Nucleus accumbens (tissue), 56 donors: ENCODE data around the gene AUP1.

Experiments used
- DNase-seq, 56 donors: peaks; one replicate each; lab custom pipeline; 2025; lab: John Stamatoyannopoulos, UW

The AUP1 gene

DNA sequence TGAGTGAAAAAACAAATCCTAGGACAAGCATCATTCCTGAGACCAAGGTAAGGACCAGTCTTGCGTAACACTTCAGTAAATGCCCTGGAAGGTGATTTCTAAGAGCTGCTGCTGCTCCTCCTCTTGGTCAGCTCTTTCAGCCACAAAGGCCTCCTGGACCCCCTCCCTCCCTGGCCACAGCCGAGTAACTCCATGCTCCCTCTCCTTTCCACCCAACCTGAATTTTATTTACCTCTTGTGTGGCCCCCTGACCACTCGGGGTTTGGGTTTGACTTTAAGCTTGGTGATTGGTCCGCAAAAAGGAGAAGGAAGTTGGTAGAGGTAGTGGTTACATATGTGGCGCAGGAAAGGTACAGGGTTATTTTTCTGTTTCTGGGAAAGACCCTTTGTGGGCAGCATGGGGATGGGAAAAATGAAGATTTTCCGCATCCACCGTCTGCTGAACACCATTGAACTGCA lies 9.4 kb upstream of the AUP1 start:
- DNase-seq: no peak

DNA sequence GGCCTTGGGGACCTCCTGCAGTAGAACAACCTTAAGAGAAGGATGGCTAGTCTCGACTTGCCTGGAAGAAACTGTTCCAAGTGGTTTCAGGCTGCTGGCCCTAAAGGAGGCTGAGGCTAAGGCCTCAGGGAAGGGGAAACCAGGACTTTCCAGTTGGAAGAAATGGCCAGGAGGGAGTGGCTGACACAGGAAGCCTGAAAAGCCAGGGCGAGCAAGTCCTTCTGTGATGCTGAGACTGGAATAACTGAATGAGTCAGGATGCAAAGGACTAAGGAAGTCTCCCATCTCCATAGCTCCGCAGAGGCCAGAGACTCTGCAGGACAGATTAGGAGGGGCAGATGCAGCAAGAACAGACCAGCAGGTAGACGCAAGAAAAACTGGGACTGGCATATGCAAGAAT lies 7.6 kb upstream of the AUP1 start:
- no peak for DNase-seq

DNA sequence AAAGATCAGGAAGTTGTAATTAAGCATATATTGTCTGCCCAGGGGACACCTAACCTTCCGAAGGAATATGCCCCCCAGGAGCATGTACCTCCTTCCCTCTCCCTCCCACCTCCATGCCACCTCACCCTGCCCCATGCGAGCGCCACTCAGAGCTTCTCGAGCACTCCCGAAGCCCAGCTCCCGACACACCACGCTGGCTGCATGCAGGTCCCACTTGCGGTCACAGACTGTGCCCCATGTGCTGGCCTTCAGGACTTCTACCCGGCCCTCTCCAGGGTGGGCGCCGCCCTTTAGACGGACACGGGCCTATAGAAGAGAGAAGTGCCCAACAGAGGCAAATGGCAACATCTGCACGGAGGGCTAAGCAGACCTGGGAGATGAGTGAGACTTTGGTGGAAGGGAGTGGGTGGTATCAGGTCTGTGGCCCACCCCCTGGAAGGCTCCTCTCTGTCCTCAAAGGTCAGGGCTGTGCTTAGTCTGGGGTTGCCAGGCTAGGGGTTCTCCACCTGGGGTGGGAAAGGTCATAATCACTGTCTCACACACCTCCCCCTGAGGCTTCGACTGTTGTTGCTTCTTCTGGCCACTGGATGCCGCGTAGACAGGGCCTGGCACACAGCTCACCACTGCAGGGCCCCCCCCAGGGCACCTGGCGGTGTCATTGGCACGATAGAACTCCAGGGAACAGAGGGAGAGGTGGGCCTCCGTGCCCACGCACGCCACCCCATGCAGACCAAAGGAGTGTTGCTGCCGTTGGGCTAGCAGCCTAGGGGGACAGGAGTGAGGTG lies 6.9 kb upstream of the AUP1 start:
- DNase-seq: no peak

GRCh38 chr2:74535440-74535965 lies 6.0 kb upstream of the AUP1 start:
- DNase-seq: no peak

GRCh38 chr2:74534411-74534810 lies 4.9 kb upstream of the AUP1 start:
- no peak for DNase-seq

GRCh38 chr2:74533464-74533863 lies 4.0 kb upstream of the AUP1 start:
- DNase-seq: no peak

- no peak for DNase-seq
Measured at GRCh38 chr2:74532222-74532621, 2.7 kb upstream of the AUP1 start.

GRCh38 chr2:74531666-74532065 lies 2.2 kb upstream of the AUP1 start:
- DNase-seq: no peak

DNA sequence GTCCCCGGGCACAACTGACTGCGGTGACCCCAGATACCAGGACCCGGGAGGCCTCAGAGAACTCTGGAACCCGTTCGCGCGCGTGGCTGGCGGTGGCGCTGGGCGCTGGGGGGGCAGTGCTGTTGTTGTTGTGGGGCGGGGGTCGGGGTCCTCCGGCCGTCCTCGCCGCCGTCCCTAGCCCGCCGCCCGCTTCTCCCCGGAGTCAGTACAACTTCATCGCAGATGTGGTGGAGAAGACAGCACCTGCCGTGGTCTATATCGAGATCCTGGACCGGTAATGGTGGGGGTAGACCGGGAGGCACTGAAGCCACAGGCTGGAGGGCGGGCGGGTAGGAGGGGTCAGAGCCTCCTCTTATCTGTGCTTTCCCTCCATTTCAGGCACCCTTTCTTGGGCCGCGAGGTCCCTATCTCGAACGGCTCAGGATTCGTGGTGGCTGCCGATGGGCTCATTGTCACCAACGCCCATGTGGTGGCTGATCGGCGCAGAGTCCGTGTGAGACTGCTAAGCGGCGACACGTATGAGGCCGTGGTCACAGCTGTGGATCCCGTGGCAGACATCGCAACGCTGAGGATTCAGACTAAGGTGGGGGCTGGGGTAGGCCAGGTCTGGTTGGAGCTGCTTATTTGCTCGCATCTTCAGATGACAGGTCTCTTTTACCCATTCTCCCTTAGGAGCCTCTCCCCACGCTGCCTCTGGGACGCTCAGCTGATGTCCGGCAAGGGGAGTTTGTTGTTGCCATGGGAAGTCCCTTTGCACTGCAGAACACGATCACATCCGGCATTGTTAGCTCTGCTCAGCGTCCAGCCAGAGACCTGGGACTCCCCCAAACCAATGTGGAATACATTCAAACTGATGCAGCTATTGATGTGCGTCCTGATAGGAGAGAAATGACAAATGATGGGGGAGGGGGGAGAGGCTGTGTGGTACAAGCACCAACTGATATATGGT lies 1.0 kb upstream of the AUP1 start:
- peak in 18 of 56 donors; percentile 6 to 54 (median 34) for DNase-seq

GRCh38 chr2:74528600-74529356 lies 728 bp downstream of the AUP1 start:
- peak in 2 of 56 donors; percentile 43 to 58 for DNase-seq

GRCh38 chr2:74527741-74528140 lies 1.8 kb downstream of the AUP1 start:
- no peak for DNase-seq

DNA sequence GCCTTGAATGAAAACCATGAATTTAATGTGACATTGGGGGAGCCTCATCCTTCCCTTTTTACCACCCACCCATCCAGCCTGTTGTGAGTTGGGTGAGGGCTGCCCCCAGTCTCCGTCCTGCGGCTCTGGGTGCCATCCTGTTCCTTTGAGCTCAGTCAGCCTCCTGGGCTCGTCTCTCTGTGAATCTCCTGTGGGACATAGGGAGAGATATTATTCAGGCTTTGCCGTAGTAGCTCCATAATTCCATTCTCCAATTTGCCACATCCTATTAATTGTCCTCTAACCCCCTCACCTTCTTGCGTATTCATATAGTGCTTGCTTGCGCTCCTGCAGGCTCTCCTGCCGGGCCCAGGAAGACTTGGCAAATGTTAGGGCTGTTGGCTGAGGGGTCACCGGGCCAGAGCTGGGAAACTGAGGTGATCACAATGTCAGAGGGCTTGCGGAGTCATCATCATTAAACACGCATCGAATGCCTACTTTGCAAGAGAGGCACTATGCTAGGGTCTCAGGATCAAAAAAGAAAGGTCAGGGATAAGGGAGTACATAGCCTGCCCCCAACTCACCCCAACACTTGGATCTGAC lies 2.8 kb downstream of the AUP1 start:
- no peak for DNase-seq

DNA sequence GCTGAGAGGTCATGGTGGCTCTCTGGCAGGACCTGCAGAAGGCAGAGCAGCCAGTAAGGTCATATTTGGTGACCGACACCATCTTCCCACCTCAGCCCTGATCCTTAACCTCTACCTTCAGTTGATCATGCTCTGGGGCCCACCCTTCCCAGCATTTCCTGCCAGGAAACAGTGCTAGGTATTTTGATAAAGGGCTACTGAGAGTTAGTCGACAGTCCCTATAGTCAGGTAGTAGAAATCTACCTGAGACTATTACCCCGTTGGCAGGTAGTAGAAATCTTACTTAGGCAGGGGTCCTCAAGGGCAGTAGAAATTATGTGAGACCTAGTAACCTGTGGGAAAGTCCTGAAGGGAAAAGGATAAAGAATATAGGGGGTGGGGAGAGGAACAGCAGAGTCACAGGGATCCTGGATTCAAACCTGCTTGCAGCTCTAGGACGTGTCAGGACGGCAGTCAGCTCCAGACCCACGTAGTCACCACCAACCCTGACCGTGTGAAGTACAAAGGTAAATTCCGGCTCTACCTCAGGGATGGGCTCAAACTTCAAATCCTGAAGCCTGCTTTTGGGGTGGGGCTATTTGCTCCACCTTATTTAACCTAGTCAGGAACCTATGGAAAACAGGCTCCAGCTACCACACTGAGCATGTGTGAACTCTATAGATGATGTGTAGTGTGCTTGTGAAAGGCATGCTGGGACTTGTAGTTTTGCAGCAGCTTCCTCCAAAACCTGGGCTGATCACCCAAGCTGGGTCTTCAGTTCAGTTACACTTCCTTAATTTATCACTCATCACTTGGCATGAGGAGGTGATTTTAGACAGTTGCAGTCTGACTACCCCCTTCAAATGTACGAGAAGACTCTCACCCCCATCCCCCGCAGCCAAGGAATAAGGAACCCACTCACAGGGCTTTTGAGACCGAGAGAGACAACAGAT lies 3.5 kb downstream of the AUP1 start, which contains the start of gene DQX1:
Gene DQX1 (minus strand): TSS at position 515 of the 932 bp plus-strand sequence. CDS start 502 bp downstream, at position 13.
- DNase-seq: peak in 1 of 56 donors; percentile 15

DNA sequence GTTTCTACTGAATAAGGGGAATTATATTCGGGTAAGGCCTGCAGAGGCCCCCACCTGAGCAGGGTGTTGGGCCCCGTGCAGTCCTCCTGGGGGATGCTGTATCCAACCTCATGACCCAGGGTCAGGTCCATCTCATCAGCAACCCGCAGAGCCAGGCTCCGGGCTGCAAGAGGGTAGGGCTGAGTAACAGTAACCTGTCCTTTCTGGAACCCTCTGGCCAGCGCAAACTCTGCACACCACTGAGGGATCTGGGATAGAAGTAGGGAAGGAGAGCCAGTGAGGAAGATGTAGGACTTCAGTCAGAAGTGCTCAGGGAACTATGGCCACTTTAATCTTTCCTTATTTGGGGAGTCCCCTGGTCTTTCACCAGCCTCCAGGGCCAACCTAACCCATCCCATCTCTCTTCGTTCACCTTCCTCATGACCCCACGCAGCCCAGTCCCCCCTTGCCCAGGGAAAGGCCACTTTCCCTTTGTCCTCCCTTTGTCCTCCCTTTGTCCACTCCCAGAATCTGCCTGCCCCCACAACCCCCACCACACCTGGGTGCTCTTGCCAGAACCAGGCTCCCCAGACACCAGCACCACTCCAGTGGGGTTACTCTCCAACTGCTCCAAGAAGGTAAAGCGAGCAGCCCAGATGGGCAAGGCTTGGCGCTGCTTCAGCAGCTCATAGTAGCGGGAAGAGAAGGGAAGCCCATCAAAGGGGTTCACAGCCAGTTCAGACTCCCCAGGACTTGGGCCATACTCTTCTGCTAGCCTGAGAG lies 4.4 kb downstream of the AUP1 start:
- DNase-seq: no peak

DNA sequence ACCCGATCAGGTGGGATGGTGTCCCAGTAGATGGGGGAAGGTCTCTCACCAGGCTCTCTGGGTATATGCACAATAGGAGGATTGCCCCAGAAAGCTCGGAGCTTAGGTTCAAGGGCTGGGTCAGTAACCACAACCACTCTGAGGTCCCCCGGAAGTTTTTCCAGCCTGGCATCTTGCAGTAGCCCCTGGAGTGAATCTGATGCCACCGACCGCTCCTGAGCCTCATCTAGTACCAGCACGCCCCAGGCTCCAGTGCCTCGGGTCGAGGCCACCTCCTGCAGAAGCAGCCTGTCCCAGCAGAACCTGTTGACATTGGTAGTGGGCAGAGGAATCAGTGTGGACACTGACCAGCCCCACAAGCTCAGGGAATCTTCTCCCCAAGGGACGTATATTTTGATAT lies 5.5 kb downstream of the AUP1 start:
- DNase-seq: no peak

DNA sequence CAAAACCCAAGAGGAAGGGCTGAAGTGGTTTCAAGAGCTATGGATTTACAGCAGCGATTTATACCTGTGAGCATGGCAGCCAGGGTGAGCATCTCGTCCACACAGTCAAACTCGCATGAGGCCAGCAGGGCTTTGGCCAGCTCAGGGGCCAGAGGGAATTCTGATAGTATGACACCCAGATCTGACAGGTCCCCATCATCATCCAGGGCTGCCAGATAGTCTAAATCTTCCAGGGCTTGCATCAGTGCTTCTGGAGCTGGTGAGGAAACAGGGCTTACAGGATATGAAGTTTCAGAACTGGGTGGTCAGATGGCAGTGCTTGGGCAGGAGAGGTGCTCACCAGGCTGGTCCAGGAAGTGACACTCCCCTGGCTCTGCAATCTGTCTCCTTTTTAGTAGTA lies 7.0 kb downstream of the AUP1 start:
- DNase-seq: no peak

DNA sequence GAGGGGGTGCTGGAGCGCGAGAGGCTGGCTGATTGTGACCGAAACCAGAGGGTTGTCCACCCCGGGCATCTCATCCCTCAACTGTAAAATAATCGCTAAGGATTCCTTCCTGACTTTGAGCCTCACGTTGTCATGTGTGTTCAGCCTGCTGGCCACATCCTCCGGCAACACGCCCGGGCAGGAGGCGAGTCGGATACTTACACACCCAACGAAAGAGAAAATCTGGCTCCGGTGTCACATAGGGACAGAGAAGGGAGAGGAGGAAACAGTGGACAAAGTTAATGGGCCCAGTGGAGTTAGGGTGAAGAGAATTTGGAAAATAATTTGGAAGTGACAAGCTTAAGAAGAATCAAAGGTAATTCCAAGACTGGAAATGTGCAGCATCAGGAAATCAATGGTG lies 12.9 kb downstream of the AUP1 start:
- no peak for DNase-seq
